HG03060 (cell line): Measurements from ENCODE around the gene CD80.
"Not testable (repeated sequence)": the region's sequence is repeated elsewhere in the genome, so short reads cannot be mapped to it uniquely, and the experiment has no call there.

Experiments
- ATAC-seq: cut with Tn5 transposase; IDR thresholded peaks from one replicate; pipeline ENCODE4 v1.9.1; 2021; ENCODE audit warnings: low read depth, moderate number of reproducible peaks; ENCODE audit not compliant: unreplicated experiment

CD80 gene, protein sequence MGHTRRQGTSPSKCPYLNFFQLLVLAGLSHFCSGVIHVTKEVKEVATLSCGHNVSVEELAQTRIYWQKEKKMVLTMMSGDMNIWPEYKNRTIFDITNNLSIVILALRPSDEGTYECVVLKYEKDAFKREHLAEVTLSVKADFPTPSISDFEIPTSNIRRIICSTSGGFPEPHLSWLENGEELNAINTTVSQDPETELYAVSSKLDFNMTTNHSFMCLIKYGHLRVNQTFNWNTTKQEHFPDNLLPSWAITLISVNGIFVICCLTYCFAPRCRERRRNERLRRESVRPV

DNA sequence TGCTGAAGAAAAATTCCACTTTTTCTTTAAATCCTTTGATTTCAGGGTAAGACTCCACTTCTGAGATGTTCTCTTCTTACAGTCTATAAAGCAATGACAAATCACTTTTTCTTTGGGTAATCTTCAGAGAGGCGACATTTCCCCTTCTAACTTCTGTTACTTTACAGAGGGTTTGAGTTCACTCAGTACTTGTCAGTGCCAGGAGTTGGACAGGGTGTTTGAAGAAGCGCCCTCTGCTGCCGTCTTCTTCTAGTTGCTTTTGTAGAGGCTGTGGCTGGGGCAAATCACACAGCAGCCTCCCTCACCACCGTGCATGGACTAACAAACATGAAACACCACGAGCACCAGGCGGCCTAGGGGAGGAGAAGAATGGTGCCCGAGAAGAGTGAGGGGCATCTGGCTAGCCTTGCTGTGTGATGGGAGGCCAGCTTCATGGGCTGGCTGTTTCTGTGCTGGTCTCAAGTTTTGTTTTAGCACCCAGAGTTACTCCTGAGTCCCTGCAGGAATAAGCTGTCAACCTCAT, at the start of gene CD80:
TSS of gene CD80 (minus strand) at position 174 of the 523 bp plus-strand sequence. CDS start 1,886 bp downstream, outside the sequence.
- ATAC-seq: peak; percentile 34

DNA sequence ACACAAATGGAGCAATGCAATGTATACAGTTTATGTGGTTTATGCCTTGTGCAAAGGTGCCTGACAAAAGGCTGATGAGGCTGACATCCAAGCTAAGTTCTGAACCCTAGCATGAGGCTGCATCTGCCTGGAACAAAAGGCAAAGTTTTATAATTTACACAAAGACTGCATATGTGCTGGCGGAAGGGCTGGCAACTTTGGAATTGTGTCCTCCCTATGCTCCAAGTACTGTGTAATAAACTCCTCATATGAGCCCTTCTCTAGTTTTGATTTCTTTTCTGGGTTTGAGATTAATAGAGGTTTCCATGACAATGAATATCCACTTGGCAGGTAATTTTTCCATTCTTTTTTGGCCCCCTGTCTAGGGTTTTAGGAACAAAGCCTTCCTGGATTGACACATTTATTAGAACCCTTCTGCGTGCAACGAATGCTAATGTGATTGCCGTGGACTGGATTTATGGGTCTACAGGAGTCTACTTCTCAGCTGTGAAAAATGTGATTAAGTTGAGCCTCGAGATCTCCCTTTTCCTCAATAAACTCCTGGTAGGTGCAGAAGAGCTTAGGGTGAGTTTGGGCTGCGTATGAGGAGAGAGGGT, 49.1 kb upstream of the CD80 start:
- no peak for ATAC-seq

DNA sequence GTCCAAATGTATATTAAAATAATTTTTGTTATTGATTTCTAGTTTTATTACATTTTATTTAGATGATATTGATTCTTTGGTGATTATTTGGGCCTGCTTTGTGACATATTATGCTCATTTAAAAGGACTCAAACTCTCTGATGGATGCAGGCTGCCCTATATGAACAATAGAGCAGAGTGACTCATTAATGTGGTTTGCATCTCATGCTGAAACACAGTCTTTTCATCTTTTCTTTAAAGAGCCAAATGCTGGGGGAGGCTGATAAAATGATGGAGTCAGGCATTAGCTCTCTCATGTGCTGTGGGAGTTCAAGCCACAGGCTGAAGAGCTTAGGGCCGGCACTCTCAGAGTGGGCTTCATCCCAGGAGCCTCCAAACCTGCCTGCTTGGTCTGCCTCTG, 45.5 kb upstream of the CD80 start:
- no peak for ATAC-seq

DNA sequence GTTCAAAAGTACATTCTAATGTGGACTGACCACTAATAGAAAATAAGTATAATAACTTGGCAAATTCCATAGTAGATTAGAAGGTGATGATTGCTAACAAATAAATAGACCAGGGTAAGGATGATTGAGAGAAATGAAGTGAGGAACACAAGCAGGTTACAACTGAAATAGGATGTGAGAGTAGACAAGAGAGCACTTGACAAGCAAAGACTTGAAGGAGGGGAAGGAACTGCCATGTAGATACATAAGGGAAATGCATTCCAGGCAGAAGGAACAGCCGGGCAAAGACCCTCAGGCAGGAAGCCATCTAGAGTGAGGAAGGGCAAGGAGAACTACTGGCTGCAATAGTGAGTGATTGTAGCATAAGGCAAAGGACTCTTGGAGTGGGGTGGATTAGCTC, 43.3 kb upstream of the CD80 start:
- no peak for ATAC-seq

DNA sequence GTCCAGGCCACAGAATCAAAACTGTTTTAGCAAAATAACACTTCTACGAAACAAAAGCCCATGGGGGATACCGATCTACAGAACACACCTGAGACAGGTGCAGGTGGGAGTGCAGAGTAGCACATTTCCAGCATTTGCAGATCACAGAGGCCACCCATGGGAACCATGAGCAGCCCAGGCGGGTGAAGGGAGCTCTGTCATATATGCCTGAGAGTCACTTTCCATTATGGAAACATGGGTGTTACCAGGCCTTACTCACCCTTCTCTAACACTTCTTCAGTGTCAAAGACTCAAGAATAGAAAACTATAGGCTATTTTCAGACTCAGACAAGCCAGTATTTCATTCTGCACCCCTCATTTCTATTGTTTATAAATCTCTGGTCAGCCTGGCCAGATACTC, 41.7 kb upstream of the CD80 start:
- ATAC-seq: no peak

DNA sequence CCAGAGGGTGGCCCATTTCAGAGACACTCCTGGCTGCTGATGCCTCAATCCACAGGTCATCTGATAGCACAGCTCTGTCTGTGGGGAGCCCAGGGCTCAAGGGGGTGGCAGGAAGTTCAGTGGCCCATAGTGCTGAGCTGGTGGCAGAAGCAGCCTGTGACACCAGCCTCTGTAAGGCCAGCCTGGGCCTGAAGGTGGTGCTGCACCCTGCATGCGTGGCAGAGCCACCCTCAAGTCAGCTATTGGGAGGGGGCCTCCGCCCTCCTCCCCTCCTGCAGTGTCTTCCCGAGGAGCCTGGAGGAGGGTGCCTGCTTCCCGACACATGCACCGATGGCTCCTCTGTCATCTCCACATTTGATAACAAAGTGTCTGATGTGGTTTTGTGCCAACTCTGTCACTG, 41.3 kb upstream of the CD80 start:
- ATAC-seq: peak; percentile 46

DNA sequence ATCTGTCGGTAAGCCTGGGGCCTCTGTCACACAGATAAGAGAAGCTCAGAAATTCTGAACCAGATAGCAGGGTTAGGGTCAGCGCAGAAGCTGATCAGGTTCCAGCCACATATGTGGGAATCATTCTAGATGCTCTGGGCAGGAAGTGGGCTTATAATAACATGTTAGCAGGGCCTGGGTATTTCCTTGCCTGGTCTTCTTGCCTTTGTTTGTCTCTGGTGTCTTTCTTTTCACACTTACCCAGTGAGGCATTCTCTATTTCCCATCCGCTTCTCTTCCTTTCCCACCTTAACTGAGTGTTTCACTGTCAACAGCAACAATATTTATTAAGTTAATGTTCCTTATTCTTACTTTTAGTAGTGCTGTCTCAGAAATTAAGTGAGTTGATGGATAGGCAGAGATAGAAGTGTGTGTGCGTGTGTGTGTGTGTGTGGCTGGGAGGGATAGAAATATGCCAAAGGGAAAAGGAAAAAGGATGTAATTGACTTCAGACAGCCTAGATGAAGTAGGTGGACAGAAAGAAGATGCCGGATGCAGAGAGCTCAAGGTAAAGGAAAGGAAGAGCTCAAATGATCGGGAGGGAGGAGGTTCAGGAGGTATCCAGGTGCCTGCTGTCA, 40.3 kb upstream of the CD80 start:
- ATAC-seq: no peak

DNA sequence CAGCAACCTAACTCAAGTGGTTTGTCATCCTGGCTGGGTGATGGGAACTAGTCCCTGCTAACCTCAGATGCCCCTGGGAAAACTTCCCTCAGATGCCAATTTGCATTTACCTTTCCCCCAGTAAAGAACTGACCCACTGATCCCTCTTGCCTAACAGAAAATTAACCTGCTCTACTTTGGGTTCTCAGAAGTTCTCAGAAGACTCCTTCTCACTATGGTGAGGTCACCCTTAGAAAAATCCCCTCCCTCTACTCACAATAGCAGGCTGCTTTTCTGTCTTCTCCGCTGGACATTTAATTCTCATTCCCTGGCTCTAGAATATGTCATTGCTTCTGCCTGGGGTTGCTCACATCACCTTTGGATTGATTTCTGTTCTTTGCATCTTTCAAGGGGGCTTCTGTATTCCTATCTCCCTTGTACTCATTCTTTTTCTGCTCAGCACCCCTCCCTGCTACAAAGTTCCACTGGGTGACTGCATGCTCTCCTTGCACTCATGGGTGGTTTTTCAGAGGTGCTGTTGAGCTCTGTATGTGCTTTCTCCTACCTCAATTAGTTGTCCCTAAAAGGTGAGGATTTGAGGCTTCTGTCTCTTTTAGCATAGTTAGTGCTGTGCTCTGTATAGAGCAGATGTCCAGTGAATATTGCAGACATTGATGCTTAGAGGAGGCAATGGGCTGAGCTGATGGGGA, 39.1 kb upstream of the CD80 start:
- peak; percentile 31 for ATAC-seq

DNA sequence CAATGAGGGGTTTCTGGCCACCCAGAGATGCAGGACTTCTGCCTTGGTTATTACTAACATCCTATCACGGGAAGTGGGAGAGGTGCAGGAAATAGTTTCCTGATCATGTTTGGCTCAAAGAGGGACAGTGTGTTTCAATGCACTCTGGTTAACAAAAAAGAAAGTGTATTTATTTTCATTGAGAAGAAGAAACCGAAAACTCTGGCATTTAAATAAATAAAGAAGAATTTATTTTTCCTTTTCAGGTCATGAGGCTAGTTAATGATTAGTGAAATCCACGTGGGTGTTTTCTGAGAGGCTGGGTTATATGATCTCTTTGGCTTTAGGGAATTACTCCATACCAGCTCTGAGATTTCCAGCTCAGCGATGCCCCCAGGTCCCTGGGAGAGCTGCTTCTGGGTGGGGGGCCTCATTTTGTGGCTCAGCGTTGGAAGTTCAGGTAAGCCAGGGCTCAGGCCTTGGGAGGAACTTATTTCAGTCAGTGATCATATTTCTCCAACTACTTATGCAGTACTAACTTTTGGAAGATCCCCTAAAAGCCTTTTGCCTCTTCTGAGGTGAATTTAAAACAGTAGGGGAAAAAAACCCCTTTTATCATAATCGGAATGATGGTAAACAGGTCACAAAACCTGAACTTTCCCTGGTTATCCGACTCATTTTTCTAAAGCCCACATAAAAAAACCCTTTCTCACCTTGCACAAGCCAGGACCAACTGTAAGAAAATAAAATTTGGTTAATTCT, 38.3 kb upstream of the CD80 start, which contains the start of gene PLA1A:
TSS of gene PLA1A (plus strand) at position 338 of the 741 bp plus-strand sequence. CDS start at position 367, 29 bp downstream.
- ATAC-seq: no peak

DNA sequence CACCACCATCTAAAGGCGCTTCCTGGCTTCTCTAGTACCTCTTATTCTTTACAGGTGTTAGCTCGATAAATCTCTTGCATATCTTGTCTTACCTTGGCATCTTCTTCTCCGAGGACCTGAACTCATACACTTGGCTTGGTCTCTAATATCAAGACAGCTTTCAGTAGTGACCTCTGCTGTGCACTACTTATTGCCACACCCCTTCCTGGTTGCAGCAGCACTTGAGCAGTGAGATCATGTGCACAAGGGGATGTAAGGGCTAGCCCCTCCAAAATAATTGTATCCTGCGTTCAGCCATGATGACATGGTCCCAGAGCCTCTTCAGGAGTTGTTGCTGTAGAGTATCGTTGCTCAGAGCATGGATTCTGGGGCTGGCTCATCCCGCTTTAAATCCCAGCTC, 37.0 kb upstream of the CD80 start:
- ATAC-seq: no peak

DNA sequence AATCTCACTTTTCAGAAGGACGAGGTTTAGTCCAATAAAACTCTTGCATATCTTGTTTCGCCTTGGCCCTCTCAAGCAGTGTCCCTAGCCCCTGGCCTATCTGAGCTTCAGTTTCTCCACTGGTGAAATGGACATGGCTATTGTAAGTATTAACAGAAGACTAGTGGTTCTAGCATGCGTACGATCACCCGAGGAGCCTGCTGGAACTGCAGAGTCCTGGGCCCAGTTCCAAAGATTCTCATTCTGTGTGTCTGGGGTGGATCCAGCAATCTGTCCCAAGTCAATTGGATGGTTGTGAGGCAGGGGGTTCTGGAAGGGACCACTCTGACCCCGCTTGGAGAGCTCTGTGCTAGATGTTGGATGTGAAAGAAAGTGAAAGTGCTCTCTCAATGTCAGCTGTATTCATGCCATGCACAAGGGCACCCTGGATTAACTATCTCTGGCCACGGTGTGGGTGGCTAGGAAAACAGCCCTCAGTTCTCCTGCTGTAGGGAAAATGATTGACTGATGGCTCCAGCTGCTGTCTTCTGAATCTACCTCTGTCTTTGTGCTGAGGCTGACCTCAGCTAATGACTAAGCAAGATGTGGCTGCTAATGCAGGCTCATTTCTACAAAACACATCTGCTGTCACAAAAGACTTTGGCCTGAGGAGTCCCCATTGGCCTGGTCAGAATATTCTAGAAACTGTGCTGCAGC, 36.4 kb upstream of the CD80 start:
- no peak for ATAC-seq

DNA sequence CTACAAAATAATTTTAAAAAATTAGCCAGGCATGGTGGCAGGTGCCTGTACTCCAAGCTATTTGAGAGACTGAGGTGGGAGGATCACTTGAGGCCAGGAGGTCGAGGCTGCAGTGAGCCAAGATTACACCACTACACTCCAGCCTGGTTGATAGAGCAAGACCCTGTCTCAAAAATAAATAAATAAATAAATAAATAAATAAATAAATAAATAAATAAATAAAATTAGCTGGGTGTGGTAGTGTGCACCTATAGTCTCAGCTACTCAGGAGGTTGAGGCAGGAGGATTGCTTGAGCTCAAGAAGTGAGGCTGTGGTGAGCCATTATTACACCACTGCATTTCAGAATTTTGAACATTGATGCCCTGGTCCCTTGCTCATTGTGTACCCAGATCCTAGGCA, 35.5 kb upstream of the CD80 start:
- not testable (repeated sequence) for ATAC-seq

DNA sequence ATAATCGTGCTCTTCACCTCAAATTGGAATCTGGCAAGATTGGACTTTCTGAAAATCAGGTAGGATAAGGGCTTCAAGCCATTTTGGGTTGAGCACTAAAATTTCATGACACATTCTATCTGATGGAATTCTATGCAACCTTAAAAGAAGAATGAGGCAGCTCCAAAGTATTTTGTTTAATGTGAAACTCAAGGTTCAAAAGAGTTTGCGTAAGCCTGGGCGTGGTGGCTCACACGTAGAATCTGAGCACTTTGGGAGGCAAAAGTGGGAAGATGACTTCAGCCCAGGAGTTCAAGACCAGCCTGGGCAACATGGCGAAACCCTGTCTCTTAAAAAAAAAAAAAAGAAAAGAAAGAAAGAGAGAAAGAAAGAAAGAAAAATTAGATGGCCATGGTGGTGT, 34.7 kb upstream of the CD80 start:
- ATAC-seq: no peak

DNA sequence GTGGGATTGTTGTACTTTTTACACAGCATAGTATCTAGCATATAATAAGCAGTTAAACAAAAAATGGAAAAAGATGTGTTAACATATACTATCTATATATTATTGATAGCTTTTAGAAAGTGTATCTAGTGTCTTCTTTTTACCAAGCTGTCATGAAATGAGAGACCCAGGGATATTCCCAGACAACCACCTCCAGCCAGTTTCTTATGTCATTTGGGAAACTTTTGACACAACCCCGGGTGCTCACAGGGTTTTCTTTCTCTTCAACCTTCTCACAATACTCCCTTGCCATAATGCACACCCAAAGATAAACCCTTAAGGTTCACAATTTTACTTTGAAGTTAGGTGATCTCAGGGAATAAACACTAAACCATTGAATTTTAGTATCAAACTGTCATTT, 33.4 kb upstream of the CD80 start:
- ATAC-seq: no peak

DNA sequence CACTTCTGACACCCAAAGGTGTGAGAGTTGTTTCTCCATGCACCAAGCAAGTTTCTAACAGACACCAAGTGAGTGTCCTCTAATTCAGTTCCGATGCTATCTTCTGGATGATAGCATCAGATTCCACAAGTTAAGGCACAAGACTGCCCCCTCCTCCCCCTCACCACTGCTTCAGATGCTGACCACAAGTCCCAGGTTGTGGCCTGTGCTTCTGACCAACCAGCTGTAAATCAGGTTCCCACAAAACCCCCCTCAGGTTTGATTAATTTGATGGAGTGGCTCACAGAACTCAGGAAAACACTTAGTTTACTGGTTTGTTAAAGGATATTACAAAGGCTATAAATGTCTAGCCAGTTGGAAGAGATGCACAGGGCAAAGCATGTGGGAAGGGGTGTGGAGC, 31.3 kb upstream of the CD80 start:
- ATAC-seq: no peak

DNA sequence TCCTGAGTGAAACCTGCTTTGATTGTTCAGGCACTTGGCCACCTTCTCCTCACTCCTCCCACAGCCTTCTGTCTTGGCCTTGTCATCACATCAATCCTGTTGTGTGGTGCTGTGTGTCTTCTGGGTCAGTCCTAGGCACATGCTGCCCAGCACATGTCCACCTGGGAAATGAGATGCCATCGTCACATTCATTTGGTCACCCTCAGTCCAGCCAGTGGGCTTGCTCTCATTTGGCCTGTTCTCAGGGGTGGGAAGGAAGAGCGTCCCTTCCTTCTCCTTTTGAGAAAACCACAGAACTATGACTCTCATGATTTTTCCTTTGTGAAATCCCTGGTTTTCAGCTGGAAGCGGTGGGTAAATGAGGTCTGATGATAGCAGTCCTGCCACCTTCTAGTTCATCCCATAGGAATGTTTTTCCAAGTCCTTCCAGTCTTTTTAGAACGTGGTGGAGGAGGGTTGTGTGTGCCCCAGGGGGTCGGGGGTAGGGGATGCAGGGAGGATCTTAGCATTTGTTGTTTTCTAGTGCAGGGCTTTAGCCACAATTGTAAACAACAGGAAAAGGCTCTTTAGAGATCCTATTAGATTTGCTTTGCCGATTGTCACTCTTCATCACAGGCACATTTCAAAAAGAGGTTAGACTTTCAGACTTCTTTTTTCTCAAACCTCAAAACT, 29.8 kb upstream of the CD80 start:
- no peak for ATAC-seq

DNA sequence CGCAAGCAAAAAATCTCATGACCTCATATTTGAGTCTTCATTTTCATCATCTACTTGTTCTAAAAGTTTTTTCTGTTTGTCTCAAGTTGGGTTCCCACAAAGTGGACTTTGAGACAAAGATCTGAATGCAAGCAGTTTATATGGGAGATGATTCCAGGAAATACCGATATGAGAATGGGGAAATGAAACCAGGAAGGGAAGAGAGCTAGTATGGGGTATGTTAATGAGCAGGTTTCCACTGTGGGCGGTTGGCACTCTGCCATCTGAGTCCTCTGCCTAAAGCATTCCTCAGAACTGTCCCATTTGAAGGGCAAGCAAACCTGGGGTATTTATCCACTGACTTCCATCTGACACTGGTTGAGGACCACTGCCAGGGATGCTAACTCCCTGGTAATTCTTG, 28.7 kb upstream of the CD80 start:
- no peak for ATAC-seq

DNA sequence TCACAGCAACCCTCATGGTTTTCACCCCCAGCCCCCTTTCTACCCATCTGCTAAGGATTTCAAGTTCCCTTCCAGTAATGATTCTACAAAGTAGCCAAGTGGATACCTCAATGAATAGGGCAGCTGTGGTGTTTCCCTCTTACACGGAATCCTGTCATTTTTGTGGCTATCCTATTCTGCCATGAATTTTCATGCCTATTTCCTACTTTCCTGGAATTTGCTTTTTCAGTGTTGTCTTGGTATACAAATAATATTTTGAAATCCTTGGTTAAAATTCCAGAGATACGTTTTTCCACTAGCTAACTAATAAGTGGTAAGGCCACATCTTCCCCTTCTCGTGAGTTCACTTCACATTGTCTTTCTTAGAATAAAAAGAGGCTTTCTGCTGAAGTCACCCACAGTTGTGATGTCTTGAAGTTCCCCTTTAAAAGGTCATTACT, 27.3 kb upstream of the CD80 start:
- no peak for ATAC-seq

DNA sequence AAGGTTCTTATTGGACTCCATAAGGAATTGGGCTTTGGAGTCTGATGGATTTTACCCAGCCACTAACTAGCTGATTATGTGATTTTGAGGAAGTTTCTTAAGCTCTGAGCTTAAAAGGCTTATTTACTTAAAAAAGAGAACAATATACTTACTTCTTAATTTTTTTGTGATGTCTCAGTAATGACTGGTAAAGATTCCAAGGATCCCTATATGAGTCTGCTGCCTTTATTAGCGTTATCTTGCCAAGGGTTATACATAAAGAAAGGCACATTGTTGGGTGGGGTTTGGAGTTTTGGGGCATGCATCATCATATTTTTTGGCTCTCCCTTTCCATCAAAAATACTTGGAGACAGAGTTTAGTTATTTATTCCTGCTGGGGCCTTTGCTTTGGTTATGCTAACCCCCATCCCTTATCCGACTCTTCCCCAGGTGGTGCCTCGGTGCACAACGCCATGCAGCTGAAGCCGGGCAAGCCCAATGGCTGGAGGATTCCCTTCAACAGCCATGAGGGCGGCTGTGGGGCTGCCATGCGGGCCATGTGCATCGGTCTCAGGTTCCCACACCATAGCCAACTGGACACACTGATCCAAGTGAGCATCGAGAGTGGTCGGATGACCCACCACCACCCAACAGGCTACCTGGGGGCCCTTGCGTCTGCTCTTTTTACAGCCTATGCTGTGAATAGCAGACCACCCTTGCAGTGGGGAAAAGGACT, 26.6 kb upstream of the CD80 start:
- no peak for ATAC-seq
